ENCODE results near the gene TRPV4. TPM values are rescaled to one million over a fixed set of nuclear protein-coding genes. Genes with fewer than 3 reads are reported as not detected.

TRPV4 gene
- total RNA-seq, 1 experiment from 2014 or later, result 2.9 TPM

DNA sequence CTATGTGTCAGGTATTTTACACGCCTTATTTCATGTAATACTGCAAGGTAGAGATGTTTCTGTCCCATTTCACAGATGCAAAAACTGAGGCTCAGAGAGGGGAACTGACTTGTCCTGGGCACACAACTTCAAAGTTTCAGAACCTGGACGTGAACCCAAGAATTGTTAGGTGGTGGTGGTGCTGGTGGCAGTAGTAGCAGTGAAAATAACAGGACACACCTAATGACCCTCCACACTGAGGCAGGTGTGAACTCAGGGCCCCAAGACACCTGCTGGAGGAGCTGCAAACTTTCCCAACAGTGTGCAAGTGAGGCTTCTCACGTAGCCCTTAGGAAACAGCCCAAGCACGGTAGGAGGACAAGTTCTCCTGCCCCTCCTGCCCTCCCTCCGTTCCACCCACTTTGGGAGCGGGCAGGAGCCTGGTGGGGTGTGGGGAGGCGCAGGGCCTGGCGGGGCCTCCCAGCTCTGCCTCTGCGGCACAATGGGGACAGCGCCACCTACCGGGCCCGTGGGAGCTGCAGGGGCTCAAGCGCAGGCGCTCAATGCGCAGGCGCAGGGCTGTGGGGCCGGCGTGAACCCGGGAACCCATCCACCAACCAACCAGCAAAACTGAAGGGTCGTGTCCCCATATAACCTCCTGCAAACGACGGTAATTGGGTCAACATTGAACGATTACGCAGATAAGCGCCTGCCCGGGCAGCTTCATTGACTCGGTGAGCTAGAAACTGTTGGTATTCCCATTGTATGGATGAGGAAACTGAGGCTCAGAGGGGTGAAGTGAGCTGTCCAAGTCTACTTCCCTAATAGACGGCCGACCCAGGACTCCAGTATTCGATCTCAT is 12.0 kb upstream of the TRPV4 start (continued):
- TF ChIP-seq, protein P1, sequence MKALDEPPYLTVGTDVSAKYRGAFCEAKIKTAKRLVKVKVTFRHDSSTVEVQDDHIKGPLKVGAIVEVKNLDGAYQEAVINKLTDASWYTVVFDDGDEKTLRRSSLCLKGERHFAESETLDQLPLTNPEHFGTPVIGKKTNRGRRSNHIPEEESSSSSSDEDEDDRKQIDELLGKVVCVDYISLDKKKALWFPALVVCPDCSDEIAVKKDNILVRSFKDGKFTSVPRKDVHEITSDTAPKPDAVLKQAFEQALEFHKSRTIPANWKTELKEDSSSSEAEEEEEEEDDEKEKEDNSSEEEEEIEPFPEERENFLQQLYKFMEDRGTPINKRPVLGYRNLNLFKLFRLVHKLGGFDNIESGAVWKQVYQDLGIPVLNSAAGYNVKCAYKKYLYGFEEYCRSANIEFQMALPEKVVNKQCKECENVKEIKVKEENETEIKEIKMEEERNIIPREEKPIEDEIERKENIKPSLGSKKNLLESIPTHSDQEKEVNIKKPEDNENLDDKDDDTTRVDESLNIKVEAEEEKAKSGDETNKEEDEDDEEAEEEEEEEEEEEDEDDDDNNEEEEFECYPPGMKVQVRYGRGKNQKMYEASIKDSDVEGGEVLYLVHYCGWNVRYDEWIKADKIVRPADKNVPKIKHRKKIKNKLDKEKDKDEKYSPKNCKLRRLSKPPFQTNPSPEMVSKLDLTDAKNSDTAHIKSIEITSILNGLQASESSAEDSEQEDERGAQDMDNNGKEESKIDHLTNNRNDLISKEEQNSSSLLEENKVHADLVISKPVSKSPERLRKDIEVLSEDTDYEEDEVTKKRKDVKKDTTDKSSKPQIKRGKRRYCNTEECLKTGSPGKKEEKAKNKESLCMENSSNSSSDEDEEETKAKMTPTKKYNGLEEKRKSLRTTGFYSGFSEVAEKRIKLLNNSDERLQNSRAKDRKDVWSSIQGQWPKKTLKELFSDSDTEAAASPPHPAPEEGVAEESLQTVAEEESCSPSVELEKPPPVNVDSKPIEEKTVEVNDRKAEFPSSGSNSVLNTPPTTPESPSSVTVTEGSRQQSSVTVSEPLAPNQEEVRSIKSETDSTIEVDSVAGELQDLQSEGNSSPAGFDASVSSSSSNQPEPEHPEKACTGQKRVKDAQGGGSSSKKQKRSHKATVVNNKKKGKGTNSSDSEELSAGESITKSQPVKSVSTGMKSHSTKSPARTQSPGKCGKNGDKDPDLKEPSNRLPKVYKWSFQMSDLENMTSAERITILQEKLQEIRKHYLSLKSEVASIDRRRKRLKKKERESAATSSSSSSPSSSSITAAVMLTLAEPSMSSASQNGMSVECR (CRISPR knock-in tag; IDR thresholded peaks at IDR 0.05; ENCODE audit: borderline replicate concordance), result no peak
- TF ChIP-seq NR3C1 (CRISPR knock-in tag; conservative IDR thresholded peaks at IDR 0.05; ENCODE audit: low read depth) (no peak), JAZF1 (CRISPR knock-in tag; IDR thresholded peaks at IDR 0.05) (no peak), NFATC4 (CRISPR knock-in tag; IDR thresholded peaks at IDR 0.05) (no peak), ZBTB21 (CRISPR knock-in tag; IDR thresholded peaks at IDR 0.05; ENCODE audit: borderline replicate concordance) (no peak), IRF2 (CRISPR knock-in tag; IDR thresholded peaks at IDR 0.05; ENCODE audit: borderline replicate concordance, low read depth) (no peak), FOXP1 (CRISPR knock-in tag; IDR thresholded peaks at IDR 0.05; ENCODE audit: borderline replicate concordance) (no peak), TEAD4 (CRISPR knock-in tag; IDR thresholded peaks at IDR 0.05) (no peak)
- TF ChIP-seq, protein P2, sequence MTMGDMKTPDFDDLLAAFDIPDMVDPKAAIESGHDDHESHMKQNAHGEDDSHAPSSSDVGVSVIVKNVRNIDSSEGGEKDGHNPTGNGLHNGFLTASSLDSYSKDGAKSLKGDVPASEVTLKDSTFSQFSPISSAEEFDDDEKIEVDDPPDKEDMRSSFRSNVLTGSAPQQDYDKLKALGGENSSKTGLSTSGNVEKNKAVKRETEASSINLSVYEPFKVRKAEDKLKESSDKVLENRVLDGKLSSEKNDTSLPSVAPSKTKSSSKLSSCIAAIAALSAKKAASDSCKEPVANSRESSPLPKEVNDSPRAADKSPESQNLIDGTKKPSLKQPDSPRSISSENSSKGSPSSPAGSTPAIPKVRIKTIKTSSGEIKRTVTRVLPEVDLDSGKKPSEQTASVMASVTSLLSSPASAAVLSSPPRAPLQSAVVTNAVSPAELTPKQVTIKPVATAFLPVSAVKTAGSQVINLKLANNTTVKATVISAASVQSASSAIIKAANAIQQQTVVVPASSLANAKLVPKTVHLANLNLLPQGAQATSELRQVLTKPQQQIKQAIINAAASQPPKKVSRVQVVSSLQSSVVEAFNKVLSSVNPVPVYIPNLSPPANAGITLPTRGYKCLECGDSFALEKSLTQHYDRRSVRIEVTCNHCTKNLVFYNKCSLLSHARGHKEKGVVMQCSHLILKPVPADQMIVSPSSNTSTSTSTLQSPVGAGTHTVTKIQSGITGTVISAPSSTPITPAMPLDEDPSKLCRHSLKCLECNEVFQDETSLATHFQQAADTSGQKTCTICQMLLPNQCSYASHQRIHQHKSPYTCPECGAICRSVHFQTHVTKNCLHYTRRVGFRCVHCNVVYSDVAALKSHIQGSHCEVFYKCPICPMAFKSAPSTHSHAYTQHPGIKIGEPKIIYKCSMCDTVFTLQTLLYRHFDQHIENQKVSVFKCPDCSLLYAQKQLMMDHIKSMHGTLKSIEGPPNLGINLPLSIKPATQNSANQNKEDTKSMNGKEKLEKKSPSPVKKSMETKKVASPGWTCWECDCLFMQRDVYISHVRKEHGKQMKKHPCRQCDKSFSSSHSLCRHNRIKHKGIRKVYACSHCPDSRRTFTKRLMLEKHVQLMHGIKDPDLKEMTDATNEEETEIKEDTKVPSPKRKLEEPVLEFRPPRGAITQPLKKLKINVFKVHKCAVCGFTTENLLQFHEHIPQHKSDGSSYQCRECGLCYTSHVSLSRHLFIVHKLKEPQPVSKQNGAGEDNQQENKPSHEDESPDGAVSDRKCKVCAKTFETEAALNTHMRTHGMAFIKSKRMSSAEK (CRISPR knock-in tag; IDR thresholded peaks at IDR 0.05; ENCODE audit: borderline replicate concordance), result no peak
- TF ChIP-seq, protein P3, sequence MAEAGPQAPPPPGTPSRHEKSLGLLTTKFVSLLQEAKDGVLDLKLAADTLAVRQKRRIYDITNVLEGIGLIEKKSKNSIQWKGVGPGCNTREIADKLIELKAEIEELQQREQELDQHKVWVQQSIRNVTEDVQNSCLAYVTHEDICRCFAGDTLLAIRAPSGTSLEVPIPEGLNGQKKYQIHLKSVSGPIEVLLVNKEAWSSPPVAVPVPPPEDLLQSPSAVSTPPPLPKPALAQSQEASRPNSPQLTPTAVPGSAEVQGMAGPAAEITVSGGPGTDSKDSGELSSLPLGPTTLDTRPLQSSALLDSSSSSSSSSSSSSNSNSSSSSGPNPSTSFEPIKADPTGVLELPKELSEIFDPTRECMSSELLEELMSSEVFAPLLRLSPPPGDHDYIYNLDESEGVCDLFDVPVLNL (CRISPR knock-in tag; IDR thresholded peaks at IDR 0.05; ENCODE audit: borderline replicate concordance, low read depth), result no peak
- TF ChIP-seq, protein P4, sequence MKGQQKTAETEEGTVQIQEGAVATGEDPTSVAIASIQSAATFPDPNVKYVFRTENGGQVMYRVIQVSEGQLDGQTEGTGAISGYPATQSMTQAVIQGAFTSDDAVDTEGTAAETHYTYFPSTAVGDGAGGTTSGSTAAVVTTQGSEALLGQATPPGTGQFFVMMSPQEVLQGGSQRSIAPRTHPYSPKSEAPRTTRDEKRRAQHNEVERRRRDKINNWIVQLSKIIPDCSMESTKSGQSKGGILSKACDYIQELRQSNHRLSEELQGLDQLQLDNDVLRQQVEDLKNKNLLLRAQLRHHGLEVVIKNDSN (CRISPR knock-in tag; IDR thresholded peaks at IDR 0.05), result no peak
- TF ChIP-seq, protein P5, sequence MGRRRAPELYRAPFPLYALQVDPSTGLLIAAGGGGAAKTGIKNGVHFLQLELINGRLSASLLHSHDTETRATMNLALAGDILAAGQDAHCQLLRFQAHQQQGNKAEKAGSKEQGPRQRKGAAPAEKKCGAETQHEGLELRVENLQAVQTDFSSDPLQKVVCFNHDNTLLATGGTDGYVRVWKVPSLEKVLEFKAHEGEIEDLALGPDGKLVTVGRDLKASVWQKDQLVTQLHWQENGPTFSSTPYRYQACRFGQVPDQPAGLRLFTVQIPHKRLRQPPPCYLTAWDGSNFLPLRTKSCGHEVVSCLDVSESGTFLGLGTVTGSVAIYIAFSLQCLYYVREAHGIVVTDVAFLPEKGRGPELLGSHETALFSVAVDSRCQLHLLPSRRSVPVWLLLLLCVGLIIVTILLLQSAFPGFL (CRISPR knock-in tag; IDR thresholded peaks at IDR 0.05; ENCODE audit: borderline replicate concordance), result no peak
- TF ChIP-seq, protein P6, sequence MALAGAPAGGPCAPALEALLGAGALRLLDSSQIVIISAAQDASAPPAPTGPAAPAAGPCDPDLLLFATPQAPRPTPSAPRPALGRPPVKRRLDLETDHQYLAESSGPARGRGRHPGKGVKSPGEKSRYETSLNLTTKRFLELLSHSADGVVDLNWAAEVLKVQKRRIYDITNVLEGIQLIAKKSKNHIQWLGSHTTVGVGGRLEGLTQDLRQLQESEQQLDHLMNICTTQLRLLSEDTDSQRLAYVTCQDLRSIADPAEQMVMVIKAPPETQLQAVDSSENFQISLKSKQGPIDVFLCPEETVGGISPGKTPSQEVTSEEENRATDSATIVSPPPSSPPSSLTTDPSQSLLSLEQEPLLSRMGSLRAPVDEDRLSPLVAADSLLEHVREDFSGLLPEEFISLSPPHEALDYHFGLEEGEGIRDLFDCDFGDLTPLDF (CRISPR knock-in tag; IDR thresholded peaks at IDR 0.05), result no peak
- TF ChIP-seq, protein P7, sequence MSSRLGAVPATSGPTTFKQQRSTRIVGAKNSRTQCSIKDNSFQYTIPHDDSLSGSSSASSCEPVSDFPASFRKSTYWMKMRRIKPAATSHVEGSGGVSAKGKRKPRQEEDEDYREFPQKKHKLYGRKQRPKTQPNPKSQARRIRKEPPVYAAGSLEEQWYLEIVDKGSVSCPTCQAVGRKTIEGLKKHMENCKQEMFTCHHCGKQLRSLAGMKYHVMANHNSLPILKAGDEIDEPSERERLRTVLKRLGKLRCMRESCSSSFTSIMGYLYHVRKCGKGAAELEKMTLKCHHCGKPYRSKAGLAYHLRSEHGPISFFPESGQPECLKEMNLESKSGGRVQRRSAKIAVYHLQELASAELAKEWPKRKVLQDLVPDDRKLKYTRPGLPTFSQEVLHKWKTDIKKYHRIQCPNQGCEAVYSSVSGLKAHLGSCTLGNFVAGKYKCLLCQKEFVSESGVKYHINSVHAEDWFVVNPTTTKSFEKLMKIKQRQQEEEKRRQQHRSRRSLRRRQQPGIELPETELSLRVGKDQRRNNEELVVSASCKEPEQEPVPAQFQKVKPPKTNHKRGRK (CRISPR knock-in tag; IDR thresholded peaks at IDR 0.05; ENCODE audit: borderline replicate concordance), result no peak
- TF ChIP-seq, protein P8, sequence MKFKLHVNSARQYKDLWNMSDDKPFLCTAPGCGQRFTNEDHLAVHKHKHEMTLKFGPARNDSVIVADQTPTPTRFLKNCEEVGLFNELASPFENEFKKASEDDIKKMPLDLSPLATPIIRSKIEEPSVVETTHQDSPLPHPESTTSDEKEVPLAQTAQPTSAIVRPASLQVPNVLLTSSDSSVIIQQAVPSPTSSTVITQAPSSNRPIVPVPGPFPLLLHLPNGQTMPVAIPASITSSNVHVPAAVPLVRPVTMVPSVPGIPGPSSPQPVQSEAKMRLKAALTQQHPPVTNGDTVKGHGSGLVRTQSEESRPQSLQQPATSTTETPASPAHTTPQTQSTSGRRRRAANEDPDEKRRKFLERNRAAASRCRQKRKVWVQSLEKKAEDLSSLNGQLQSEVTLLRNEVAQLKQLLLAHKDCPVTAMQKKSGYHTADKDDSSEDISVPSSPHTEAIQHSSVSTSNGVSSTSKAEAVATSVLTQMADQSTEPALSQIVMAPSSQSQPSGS (CRISPR knock-in tag; IDR thresholded peaks at IDR 0.05; ENCODE audit: borderline replicate concordance, low read depth), result no peak
- TF ChIP-seq, protein P9, sequence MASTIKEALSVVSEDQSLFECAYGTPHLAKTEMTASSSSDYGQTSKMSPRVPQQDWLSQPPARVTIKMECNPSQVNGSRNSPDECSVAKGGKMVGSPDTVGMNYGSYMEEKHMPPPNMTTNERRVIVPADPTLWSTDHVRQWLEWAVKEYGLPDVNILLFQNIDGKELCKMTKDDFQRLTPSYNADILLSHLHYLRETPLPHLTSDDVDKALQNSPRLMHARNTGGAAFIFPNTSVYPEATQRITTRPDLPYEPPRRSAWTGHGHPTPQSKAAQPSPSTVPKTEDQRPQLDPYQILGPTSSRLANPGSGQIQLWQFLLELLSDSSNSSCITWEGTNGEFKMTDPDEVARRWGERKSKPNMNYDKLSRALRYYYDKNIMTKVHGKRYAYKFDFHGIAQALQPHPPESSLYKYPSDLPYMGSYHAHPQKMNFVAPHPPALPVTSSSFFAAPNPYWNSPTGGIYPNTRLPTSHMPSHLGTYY (CRISPR knock-in tag; IDR thresholded peaks at IDR 0.05), result no peak
- TF ChIP-seq, protein P10, sequence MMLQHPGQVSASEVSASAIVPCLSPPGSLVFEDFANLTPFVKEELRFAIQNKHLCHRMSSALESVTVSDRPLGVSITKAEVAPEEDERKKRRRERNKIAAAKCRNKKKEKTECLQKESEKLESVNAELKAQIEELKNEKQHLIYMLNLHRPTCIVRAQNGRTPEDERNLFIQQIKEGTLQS (CRISPR knock-in tag; conservative IDR thresholded peaks at IDR 0.05), result no peak
